LNCaP clone FGC (cell line): ENCODE results near the gene PKD1L1.

Experiments used
- DNase-seq: peaks from one replicate; pipeline ENCODE4 v3.0.0-alpha.2; 2011; ENCODE audit warnings: low read depth
- H3K4me3 ChIP-seq: 2 replicates; pipeline ENCODE4 v1.5.1; 2011; ENCODE audit warnings: mild to moderate bottlenecking, low read depth, low read length, control low read depth
- CTCF ChIP-seq: IDR thresholded peaks from 2 replicates; pipeline ENCODE4 v1.5.1; 2012; ENCODE audit warnings: mild to moderate bottlenecking; ENCODE audit not compliant: control insufficient read depth, insufficient read depth; ENCODE audit errors: extremely low read depth

PKD1L1 gene

GRCh38 chr7:47942132-47942531 lies 6.1 kb downstream of the PKD1L1 start:
- TF ChIP-seq CTCF, result no peak
- DNase-seq, result no peak
- H3K4me3 ChIP-seq, result no peak overlapping the region

- no peak overlapping the region for H3K4me3 ChIP-seq
- no peak for TF ChIP-seq CTCF
- no peak for DNase-seq
These were observed 7.0 kb downstream of the PKD1L1 start for GRCh38 chr7:47941136-47941844.

GRCh38 chr7:47940088-47941013 lies 7.9 kb downstream of the PKD1L1 start:
- DNase-seq, result no peak
- H3K4me3 ChIP-seq, result no peak overlapping the region
- no peak for TF ChIP-seq CTCF

- no peak for TF ChIP-seq CTCF
- DNase-seq, result no peak
- H3K4me3 ChIP-seq, result no peak overlapping the region
These were observed 8.7 kb downstream of the PKD1L1 start for GRCh38 chr7:47939425-47940036.

- 0 out of 2 replicates have a peak, but pooled peaks have one; percentile 22 for TF ChIP-seq CTCF
- peak; percentile 4 for DNase-seq
- H3K4me3 ChIP-seq, result no peak overlapping the region
These were observed 9.6 kb downstream of the PKD1L1 start for GRCh38 chr7:47938574-47939165.

GRCh38 chr7:47937711-47938573 lies 10.3 kb downstream of the PKD1L1 start:
- no peak for DNase-seq
- TF ChIP-seq CTCF, result no peak
- H3K4me3 ChIP-seq, result no peak overlapping the region
